CD8-positive, alpha-beta memory T cell (primary cell): ENCODE data around the gene KRTAP23-1. TPM values are rescaled to one million over a fixed set of nuclear protein-coding genes. Genes with fewer than 3 reads are reported as not detected.
A peak's percentile ranks its signal among the peaks of the same experiment; 100 is the strongest.

ENCODE experiments used
- CTCF ChIA-PET: fragments of 350-600 bp; sonication (Branson Sonifier 250); formaldehyde crosslinking; loops from one replicate; lab custom pipeline; 2021; ENCODE audit warnings: antibody characterized with exemption; lab: Charles Lee
- POLR2A ChIA-PET: fragments of 350-600 bp; sonication (Branson Sonifier 250); formaldehyde crosslinking; loops from one replicate; lab custom pipeline; 2021; ENCODE audit warnings: antibody characterized with exemption; lab: Charles Lee
- DNase-seq, 5 donors: peaks; one replicate each; pipeline versions ENCODE4 v3.0.0 to v3.0.0-alpha.2; 2020 to 2022; ENCODE audit warnings: mixed read lengths in 1 of 5
- H3K27ac ChIP-seq: one replicate; pipeline ENCODE4 v1.7.0; 2013; ENCODE audit warnings: low read depth, mild to moderate bottlenecking, low read length, moderate library complexity
- H3K27me3 ChIP-seq: 2 replicates; pipeline ENCODE4 v1.7.0; 2013; ENCODE audit warnings: low read length, mild to moderate bottlenecking; ENCODE audit not compliant: insufficient read depth, poor library complexity, severe bottlenecking
- H3K36me3 ChIP-seq: 2 replicates; pipeline ENCODE4 v1.7.0; 2013; ENCODE audit warnings: mild to moderate bottlenecking, low read length, moderate library complexity; ENCODE audit not compliant: insufficient read depth
- H3K4me1 ChIP-seq: 2 replicates; pipeline ENCODE4 v1.7.0; 2013; ENCODE audit warnings: mild to moderate bottlenecking, low read length, moderate library complexity; ENCODE audit not compliant: insufficient read depth
- H3K4me3 ChIP-seq: 2 replicates; pipeline ENCODE4 v1.7.0; 2013; ENCODE audit warnings: mild to moderate bottlenecking, low read length
- H3K9me3 ChIP-seq: 2 replicates; pipeline ENCODE4 v1.7.0; 2013; ENCODE audit warnings: mild to moderate bottlenecking, low read length
- H3K27ac Mint-ChIP-seq, 8 donors: one replicate each; pipeline ENCODE4 v1.8.0; 2020 to 2021; ENCODE audit warnings: mixed read lengths in 8 of 8, mild to moderate bottlenecking in 6 of 8, inconsistent platforms in 3 of 8, moderate library complexity in 3 of 8
- H3K27me3 Mint-ChIP-seq, 2 donors: one replicate each; pipeline ENCODE4 v1.8.0; 2020 to 2021; ENCODE audit warnings: mixed read lengths in 2 of 2, mild to moderate bottlenecking in 1 of 2, moderate library complexity in 1 of 2
- H3K36me3 Mint-ChIP-seq, 3 donors: one replicate each; pipeline ENCODE4 v1.8.0; 2020 to 2021; ENCODE audit warnings: mixed read lengths in 3 of 3, inconsistent platforms in 1 of 3, mild to moderate bottlenecking in 1 of 3
- H3K4me1 Mint-ChIP-seq, 3 donors: one replicate each; pipeline ENCODE4 v1.8.0; 2020 to 2021; ENCODE audit warnings: mixed read lengths in 3 of 3, inconsistent platforms in 1 of 3, mild to moderate bottlenecking in 1 of 3
- H3K4me3 Mint-ChIP-seq, 7 donors: one replicate each; pipeline ENCODE4 v1.8.0; 2020 to 2021; ENCODE audit warnings: mixed read lengths in 7 of 7, mild to moderate bottlenecking in 6 of 7, moderate library complexity in 4 of 7, inconsistent platforms in 2 of 7
- H3K9me3 Mint-ChIP-seq, 5 donors: one replicate each; pipeline ENCODE4 v1.8.0; 2020 to 2022; ENCODE audit warnings: mixed read lengths in 5 of 5, mild to moderate bottlenecking in 3 of 5, moderate library complexity in 2 of 5, inconsistent platforms in 1 of 5
- polyA plus RNA-seq: library from polyadenylated mRNA; unstranded; fragments of 300-500 nt; fragmentation: Illumina TruSeq; gene quantifications from one replicate; pipeline ENCODE4 v1.2.3, GENCODE V29; 2021
- total RNA-seq, 2 experiments: library from RNA; stranded (reverse); gene quantifications; one replicate each; pipeline ENCODE4 v1.2.3, GENCODE V29; 2021

KRTAP23-1 gene
- total and polyA plus RNA-seq, 3 experiments from 2014 or later, result not detected

GRCh38 chr21:30349572-30349971 is 1.2 kb upstream of the KRTAP23-1 start:
- H3K4me3 ChIP-seq, result no peak overlapping the region
- Mint-ChIP-seq H3K4me1 (no peaks in the 10 kb centered on the region), H3K36me3 (peaks cover 0 to 2% (median 0%) of the 10 kb centered on the region in 3 donors), H3K27me3 (no peaks in the 10 kb centered on the region), H3K4me3 (no peak overlapping the region), H3K27ac (no peak overlapping the region), H3K9me3 (peaks cover 0 to 4% (median 2%) of the 10 kb centered on the region in 5 donors)
- ChIA-PET POLR2A (no interaction called here), CTCF (no interaction called here)
- no peaks in the 10 kb centered on the region for H3K9me3 ChIP-seq
- no peaks in the 10 kb centered on the region for H3K36me3 ChIP-seq
- no peak overlapping the region for H3K27ac ChIP-seq
- no peaks in the 10 kb centered on the region for H3K27me3 ChIP-seq
- H3K4me1 ChIP-seq, result no peaks in the 10 kb centered on the region
- no peak for DNase-seq

GRCh38 chr21:30345014-30345413 is 3.4 kb downstream of the KRTAP23-1 start:
- no peak overlapping the region for H3K27ac ChIP-seq
- H3K27me3 ChIP-seq, result no peaks in the 10 kb centered on the region
- POLR2A ChIA-PET, result no interaction called here
- Mint-ChIP-seq H3K27me3 (no peaks in the 10 kb centered on the region), H3K4me3 (no peak overlapping the region), H3K9me3 (peaks cover 0 to 7% (median 2%) of the 10 kb centered on the region in 5 donors), H3K36me3 (peaks cover 0 to 2% (median 0%) of the 10 kb centered on the region in 3 donors), H3K27ac (no peak overlapping the region), H3K4me1 (no peaks in the 10 kb centered on the region)
- no peak overlapping the region for H3K4me3 ChIP-seq
- no peaks in the 10 kb centered on the region for H3K4me1 ChIP-seq
- no peak for DNase-seq
- CTCF ChIA-PET, result no interaction called here
- no peaks in the 10 kb centered on the region for H3K36me3 ChIP-seq
- no peaks in the 10 kb centered on the region for H3K9me3 ChIP-seq

DNA sequence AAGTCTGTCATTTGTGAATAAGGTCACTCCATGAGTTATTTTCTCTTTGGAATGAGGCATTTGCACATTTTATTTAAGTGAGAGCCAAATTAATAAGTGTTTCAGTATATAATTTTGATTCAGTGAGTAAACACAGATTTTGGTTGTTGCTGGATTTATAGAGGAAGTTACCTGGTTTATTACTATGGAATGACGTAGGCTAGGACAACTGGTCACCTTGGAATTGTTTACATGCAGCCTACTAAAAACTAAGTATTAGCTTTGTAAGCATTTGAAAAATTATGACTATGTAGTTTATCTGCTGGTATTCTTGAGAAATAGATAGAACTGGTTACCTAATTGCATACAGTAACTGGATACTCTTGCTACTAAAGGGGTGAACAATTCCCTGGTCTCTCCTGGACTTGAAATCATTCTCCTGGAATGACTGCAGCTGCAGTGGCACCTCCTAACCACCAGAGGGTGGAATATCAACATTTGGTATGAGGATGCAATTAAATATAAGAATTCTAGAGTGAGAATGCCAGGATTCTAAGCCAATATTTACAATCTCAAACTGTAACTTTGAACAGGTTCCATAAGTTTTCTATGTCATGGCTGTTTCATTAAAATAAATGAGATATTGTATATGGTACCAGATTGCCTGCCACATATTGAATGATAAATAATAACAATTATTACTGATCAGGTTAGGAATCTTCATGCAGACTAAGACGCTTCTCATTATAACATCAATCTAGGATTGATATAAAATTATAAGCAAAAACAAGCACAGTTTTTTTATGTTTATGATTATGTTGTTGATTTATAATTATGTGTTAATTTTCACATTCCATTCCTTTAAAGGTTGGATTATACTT is 7.5 kb downstream of the KRTAP23-1 start:
- H3K27me3 ChIP-seq, result no peaks in the 10 kb centered on the region
- H3K27me3 Mint-ChIP-seq, result peaks cover 0 to 1% of the 10 kb centered on the region in 2 donors
- peak in 1 of 5 donors; percentile 5 for DNase-seq
- no peaks in the 10 kb centered on the region for H3K36me3 Mint-ChIP-seq
- H3K27ac Mint-ChIP-seq, result no peak overlapping the region
- H3K9me3 ChIP-seq, result no peaks in the 10 kb centered on the region
- CTCF ChIA-PET, result no interaction called here
- no peak overlapping the region for H3K4me3 ChIP-seq
- H3K4me1 Mint-ChIP-seq, result no peaks in the 10 kb centered on the region
- no peaks in the 10 kb centered on the region for H3K4me1 ChIP-seq
- POLR2A ChIA-PET, result no interaction called here
- H3K27ac ChIP-seq, result no peak overlapping the region
- no peaks in the 10 kb centered on the region for H3K36me3 ChIP-seq
- peaks cover 0 to 7% (median 3%) of the 10 kb centered on the region in 5 donors for H3K9me3 Mint-ChIP-seq
- H3K4me3 Mint-ChIP-seq, result no peak overlapping the region

GRCh38 chr21:30338717-30339116 is 9.7 kb downstream of the KRTAP23-1 start:
- Mint-ChIP-seq H3K27me3 (peaks cover 0 to 1% of the 10 kb centered on the region in 2 donors), H3K9me3 (peaks cover 0 to 4% (median 2%) of the 10 kb centered on the region in 5 donors), H3K4me1 (no peaks in the 10 kb centered on the region), H3K4me3 (no peak overlapping the region), H3K27ac (no peak overlapping the region), H3K36me3 (no peaks in the 10 kb centered on the region)
- Histone ChIP-seq H3K27me3 (no peaks in the 10 kb centered on the region), H3K9me3 (no peaks in the 10 kb centered on the region), H3K27ac (no peak overlapping the region), H3K36me3 (no peaks in the 10 kb centered on the region), H3K4me3 (no peak overlapping the region), H3K4me1 (no peaks in the 10 kb centered on the region)
- CTCF ChIA-PET, result no interaction called here
- POLR2A ChIA-PET, result no interaction called here
- DNase-seq, result no peak

GRCh38 chr21:30337772-30338171 is 10.6 kb downstream of the KRTAP23-1 start:
- peaks cover 0 to 1% of the 10 kb centered on the region in 2 donors for H3K27me3 Mint-ChIP-seq

GRCh38 chr21:30337276-30337744 is 11.1 kb downstream of the KRTAP23-1 start, which contains the start of gene KRTAP27-1:
Gene KRTAP27-1 (minus strand): TSS chr21:30337694. CDS start chr21:30337668, 26 bp downstream.
- Histone ChIP-seq H3K4me3 (no peak within 1 kb of the TSS), H3K36me3 (no peaks in the 10 kb centered on the region), H3K27me3 (no peaks in the 10 kb centered on the region), H3K27ac (no peak within 1 kb of the TSS), H3K9me3 (no peaks in the 10 kb centered on the region), H3K4me1 (no peaks in the 10 kb centered on the region)
- ChIA-PET CTCF (no interaction called here), POLR2A (interaction anchor here (0.6 kb wide), 1 partner anchor 97 kb away, joined by 3 read pairs; no protein-coding TSS in a partner anchor)
- H3K27ac Mint-ChIP-seq, result no peak within 1 kb of the TSS
- no peak for DNase-seq
- no peaks in the 10 kb centered on the region for H3K4me1 Mint-ChIP-seq
- H3K27me3 Mint-ChIP-seq, result peaks cover 0 to 1% of the 10 kb centered on the region in 2 donors
- H3K36me3 Mint-ChIP-seq, result no peaks in the 10 kb centered on the region
- H3K4me3 Mint-ChIP-seq, result no peak within 1 kb of the TSS
- H3K9me3 Mint-ChIP-seq, result peaks cover 0 to 4% (median 2%) of the 10 kb centered on the region in 5 donors

More at GRCh38 chr21:30337772-30338171, 10.6 kb downstream of the KRTAP23-1 start:
- no peak for DNase-seq
- no peaks in the 10 kb centered on the region for H3K9me3 ChIP-seq
- CTCF ChIA-PET, result no interaction called here
- H3K4me3 Mint-ChIP-seq, result no peak overlapping the region
- H3K4me1 Mint-ChIP-seq, result no peaks in the 10 kb centered on the region
- no peak overlapping the region for H3K27ac ChIP-seq
- H3K27me3 ChIP-seq, result no peaks in the 10 kb centered on the region
- POLR2A ChIA-PET, result interaction anchor here (0.6 kb wide), 1 partner anchor 96 kb away, joined by 3 read pairs; no protein-coding TSS in a partner anchor
- no peaks in the 10 kb centered on the region for H3K4me1 ChIP-seq
- no peaks in the 10 kb centered on the region for H3K36me3 ChIP-seq
- H3K9me3 Mint-ChIP-seq, result peaks cover 0 to 4% (median 2%) of the 10 kb centered on the region in 5 donors
- H3K27ac Mint-ChIP-seq, result no peak overlapping the region
- no peaks in the 10 kb centered on the region for H3K36me3 Mint-ChIP-seq
- no peak overlapping the region for H3K4me3 ChIP-seq

DNA sequence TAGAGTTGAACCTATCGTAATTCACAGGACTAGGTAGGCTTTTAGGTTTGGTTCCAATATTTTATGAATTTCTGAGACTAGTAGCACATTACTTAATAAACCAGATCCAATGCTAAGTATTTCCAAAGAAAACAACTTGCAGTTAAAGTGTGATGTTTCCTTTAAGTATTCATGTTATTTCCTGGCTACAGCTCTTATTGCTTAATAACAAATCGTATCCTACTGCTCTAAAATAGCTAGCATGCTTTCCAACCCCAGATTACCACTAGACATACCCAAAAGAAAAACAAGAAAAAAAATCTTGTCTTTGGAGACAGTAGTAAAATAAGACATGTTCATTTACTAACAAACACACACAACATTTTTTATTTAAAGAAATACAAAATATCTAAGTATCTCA is 11.8 kb downstream of the KRTAP23-1 start:
- H3K9me3 Mint-ChIP-seq, result peaks cover 0 to 4% (median 2%) of the 10 kb centered on the region in 5 donors
- no peaks in the 10 kb centered on the region for H3K4me1 Mint-ChIP-seq
- ChIA-PET CTCF (no interaction called here), POLR2A (no interaction called here)
- no peak overlapping the region for H3K27ac Mint-ChIP-seq
- no peaks in the 10 kb centered on the region for H3K27me3 ChIP-seq
- peaks cover 0 to 1% of the 10 kb centered on the region in 2 donors for H3K27me3 Mint-ChIP-seq
- H3K9me3 ChIP-seq, result no peaks in the 10 kb centered on the region
- no peaks in the 10 kb centered on the region for H3K36me3 ChIP-seq
- H3K4me3 ChIP-seq, result no peak overlapping the region
- H3K36me3 Mint-ChIP-seq, result no peaks in the 10 kb centered on the region
- H3K27ac ChIP-seq, result no peak overlapping the region
- H3K4me1 ChIP-seq, result no peaks in the 10 kb centered on the region
- no peak for DNase-seq
- no peak overlapping the region for H3K4me3 Mint-ChIP-seq

DNA sequence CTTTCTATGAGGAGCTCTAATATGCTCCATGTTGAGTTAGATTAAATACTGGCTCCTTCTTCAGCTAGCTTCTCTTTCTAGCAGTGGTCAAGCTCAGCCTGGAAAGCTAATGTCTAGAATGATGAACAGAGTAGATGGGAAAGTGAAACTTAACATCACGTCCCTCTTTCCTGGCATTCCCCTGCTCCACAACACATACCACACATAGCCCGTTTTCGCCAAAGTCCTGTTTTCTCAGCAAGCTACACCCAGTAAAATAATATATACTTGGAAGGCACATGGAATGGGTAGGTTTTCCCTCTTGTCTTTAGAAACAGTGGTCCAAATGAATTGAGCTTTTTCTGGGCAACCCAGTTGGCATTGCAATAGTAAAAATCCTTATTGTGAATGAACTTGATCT is 14.7 kb downstream of the KRTAP23-1 start:
- Histone ChIP-seq H3K27ac (no peak overlapping the region), H3K36me3 (no peaks in the 10 kb centered on the region), H3K27me3 (no peaks in the 10 kb centered on the region), H3K4me1 (no peaks in the 10 kb centered on the region), H3K9me3 (no peaks in the 10 kb centered on the region), H3K4me3 (no peak overlapping the region)
- Mint-ChIP-seq H3K4me3 (no peak overlapping the region), H3K27me3 (no peaks in the 10 kb centered on the region), H3K9me3 (peaks cover 0 to 4% (median 2%) of the 10 kb centered on the region in 5 donors), H3K4me1 (no peaks in the 10 kb centered on the region), H3K36me3 (no peaks in the 10 kb centered on the region), H3K27ac (no peak overlapping the region)
- ChIA-PET POLR2A (no interaction called here), CTCF (no interaction called here)
- DNase-seq, result no peak
